DLD1 (cell line): ENCODE results near the gene NDUFAF4.

ENCODE experiments used
- in situ Hi-C: cut with HindIII; loops from 2 replicates; pipeline ENCODE4 v1.10.0; 2017; ENCODE audit warnings: low sequenced_read_pairs

Gene NDUFAF4

DNA sequence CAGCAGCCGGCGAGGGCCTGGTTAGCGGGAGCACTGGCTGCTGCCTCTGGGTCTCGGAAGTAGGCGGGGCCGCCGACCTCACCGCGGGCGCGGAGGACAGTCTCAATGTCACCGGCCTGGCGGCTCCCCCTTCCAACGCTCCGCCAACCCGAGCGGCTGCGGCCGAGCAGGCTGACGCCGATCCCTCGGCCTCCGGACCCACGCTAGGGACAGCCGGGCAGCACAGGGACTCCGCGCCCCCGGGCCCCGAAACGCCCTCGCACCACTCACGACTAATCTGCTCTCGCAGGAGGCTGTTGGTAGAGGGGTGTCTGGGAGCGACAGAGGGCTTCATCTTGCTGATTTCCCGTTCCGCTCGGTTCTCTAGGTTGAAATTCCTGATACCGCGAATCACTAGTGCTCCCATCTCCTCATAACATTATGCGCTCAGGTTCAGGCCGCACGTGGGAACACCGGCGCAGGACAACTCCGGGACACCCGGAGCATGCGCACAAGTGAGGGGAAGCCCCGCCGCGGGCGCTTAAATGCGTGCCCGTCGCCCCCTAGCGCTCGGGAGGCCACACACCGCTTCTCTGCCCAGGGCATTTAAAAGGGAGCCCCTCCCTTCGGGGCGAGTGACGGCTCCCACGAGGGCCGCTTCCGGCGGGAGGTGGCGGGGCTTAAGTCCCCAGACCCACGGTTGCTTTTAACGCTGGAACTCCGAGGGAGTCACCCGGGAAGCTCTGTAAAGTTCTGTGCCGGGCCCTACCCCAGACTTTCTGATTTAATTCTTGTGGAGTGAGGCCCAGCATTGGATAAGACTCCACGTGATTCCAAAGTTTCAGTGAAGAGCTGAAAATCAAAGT is at the start of gene NDUFAF4:
Gene NDUFAF4, minus strand, starts transcription at position 496 of the 845 bp plus-strand sequence. Its CDS starts 90 bp downstream, at position 406.
- in situ Hi-C loops: no loop called here

- in situ Hi-C loops: no loop called here
Observed at GRCh38 chr6:96947055-96947454, 49.4 kb upstream of the NDUFAF4 start.

- in situ Hi-C loops: no loop called here
Observed at GRCh38 chr6:96943555-96944215, 46.0 kb upstream of the NDUFAF4 start.

- in situ Hi-C loops: no loop called here
Observed at GRCh38 chr6:96942676-96943075, 45.0 kb upstream of the NDUFAF4 start.

- in situ Hi-C loops: no loop called here
Observed at GRCh38 chr6:96940322-96940721, 42.6 kb upstream of the NDUFAF4 start.

- in situ Hi-C loops: no loop called here
Observed at GRCh38 chr6:96939007-96939805, 41.5 kb upstream of the NDUFAF4 start.

- in situ Hi-C loops: no loop called here
Observed at GRCh38 chr6:96934087-96934486, 36.4 kb upstream of the NDUFAF4 start.

GRCh38 chr6:96931198-96931597 is 33.5 kb upstream of the NDUFAF4 start:
- in situ Hi-C loops: no loop called here

- in situ Hi-C loops: no loop called here
Observed at GRCh38 chr6:96929741-96930140, 32.0 kb upstream of the NDUFAF4 start.

DNA sequence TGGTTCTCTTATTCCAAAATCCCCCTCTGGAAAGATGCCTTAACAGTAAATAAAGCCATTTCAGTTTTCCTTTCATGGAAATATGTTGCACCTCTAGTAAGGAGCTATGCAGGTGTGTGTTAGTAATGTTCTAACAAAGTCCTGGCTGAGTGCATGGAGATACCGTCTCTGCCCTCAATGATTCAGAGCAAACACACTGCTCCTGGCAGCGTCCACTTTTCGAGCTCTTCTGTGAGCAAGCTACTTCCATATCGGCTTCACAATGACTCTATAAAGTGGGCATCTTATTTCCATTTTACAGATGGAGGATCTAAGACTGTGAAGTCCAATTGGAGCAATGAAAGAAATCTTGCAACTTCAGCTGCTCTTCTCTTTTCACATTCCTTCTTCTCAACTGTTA is 30.0 kb upstream of the NDUFAF4 start:
- in situ Hi-C loops: no loop called here

- in situ Hi-C loops: no loop called here
Observed at GRCh38 chr6:96926425-96926824, 28.7 kb upstream of the NDUFAF4 start.

DNA sequence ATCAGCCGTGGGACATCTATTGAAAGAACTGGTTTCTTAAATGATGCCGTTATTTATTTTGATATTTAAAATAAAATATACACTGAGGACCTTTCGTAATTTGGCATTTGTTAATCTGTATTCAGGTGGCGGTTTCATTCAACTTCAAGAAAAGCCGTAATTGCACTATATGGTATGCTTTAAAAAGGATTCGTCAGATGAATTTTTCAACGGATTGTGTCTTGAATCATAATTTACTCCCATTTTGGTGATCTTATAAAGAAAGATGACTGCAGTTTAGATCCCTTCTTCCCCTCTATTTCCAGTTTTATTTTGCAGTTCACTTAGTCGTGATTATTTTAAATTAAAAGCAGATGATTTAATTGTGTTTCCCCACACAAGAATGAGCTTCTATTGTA is 27.6 kb upstream of the NDUFAF4 start:
- in situ Hi-C loops: no loop called here

DNA sequence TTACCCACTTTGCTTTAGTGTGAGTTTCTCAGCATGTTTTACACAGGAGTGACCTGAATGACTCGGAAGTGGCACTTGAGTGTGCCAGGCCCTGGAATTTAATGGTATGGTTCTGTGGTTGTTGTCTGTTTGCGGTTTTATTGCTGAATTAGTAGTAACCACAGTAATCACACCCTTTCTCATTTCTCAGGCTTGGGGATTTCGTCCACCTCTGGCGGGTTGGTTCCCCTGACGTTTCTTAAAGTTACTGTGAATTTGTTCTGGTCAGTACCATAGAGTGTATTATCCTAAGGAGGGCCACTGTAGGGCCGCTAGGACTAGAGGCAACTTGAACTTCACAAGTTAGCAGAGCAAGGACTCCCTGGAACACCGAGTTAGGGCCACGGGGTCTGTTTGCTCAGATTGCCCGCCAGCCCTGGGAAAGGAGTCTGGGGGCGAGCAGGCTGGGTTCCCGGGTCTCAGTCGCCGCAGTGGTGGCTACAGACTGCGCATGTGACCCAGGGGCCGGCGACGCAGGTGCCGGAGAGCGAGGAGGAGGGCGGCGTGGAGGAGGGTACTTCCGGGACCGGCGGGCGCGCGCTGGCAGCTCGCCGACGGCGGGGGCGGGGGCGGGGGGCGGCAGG is 26.3 kb upstream of the NDUFAF4 start:
- in situ Hi-C loops: no loop called here

DNA sequence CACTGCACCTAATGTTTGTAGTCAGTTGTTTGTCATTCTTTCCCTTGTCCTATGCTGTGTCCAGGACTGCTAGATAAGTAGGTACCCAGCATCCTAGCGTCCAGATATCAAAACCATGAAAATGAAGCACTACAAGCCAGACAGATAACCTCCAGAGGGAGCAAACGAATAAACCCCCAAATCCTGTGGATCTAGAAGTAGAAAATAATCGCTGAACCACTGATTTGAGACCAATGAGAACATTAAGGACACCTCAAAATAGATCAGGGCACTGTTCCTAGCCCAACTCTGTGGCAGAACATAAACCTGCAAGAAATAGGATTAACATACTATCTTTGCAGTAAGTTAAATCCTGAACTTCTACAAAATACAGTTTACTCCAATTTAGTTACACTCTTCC is 25.7 kb upstream of the NDUFAF4 start:
- in situ Hi-C loops: no loop called here

DNA sequence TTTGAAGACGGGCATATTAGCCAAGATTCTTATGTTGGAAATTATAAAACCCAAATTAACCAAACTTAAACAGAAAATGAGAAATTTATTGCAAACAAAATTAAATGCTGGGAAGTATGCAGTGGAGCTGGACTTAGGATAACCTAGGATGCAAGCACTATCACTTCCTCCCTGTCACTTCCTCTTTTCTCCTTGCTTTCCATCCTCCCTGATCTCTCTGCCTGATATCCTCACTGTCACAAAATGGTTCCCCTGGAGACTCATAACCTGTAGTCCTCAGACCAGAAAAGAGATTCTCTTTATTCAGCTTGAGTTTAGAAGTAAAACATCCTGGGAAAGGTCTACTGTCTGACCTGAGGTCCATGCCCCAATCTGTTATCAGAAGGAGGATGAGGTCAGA is 19.4 kb upstream of the NDUFAF4 start:
- in situ Hi-C loops: no loop called here

GRCh38 chr6:96913621-96914020 is 15.9 kb upstream of the NDUFAF4 start:
- in situ Hi-C loops: no loop called here

- in situ Hi-C loops: no loop called here
Observed at GRCh38 chr6:96911751-96912150, 14.1 kb upstream of the NDUFAF4 start.

DNA sequence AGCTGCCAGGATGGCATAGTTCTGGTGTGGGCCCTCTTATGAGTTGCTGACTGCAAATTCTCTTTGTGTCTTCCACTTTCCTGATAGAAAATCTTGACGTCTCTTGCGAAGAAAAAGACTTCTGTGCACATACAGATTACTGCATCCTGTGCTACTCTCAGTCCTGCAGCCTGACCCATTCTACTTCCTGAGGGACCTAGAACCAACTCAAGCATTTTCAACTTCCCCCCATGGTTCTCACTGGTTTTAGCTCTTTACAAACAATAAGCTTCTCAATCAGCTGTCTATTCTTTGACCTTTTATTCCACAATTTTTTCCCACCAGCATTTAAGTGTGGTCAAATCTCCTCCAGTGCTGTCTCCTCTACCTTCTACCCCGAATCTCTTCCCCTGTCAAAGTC is 13.5 kb upstream of the NDUFAF4 start:
- in situ Hi-C loops: no loop called here

DNA sequence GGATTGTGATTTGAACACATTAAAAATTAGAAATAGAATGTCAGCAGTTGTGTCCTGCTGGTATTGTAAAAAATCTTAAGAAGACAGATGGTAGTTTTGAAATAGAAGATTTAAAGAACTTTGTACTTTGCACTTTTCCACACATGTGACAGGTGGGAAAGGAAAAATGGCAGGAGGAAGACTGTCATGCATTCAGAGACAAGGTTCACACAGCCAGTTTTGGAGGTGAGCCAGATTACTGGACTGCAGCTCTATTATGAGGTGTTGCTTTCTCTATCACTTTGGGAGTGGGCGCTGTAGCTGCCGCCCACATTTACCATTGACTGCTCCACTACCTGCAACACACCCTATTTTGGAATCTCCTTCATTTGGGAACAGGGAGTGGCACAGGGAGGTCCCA is 12.1 kb upstream of the NDUFAF4 start:
- in situ Hi-C loops: no loop called here

DNA sequence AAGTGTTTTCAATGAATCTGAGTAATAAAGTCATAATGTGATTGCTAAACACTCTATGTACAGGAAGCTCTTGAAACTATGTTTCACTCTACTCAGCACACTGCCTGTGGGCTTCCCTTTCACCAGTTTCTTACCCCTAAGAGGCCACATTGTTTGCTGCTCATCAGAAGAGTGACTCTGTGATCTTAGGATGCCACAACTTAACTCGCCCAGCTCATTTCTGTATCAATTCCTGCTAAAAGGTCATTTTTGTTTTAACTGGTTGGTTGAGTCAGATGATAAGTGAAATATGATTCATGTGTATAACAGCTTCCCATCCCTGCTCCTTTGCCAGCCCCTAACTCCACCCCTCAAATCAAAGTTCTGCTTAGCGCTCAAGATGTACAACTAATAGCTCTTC is 9.8 kb upstream of the NDUFAF4 start:
- in situ Hi-C loops: no loop called here

DNA sequence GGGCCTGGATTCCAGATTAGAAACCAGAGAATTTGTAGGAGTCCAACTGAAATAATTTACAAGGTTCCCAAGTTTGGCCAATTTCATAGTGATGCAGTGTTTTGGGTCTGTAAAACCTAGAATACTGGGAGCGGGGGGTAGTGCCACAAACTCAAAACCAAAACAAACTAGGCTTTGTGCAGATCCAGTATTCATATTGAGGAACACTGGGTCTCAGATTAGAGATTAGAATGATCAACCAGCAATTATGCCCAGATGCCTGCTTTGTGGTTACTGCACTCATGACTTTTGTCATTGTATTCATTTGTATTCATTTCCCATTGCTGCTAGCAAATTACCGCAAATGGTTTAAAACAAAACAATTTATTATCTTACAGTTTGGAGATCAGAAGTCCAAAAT is 3.2 kb upstream of the NDUFAF4 start:
- in situ Hi-C loops: no loop called here
